OCI-M1 (cell line): ENCODE measurements around the gene TSGA10IP.

Source experiments
- DNase-seq: peaks from one replicate; lab custom pipeline; 2025; lab: John Stamatoyannopoulos, UW

The TSGA10IP gene

GRCh38 chr11:65945430-65945911, at the start of gene TSGA10IP:
TSGA10IP (plus strand) TSS chr11:65945480; CDS start chr11:65945676, 196 bp downstream.
- DNase-seq, result no peak

DNA sequence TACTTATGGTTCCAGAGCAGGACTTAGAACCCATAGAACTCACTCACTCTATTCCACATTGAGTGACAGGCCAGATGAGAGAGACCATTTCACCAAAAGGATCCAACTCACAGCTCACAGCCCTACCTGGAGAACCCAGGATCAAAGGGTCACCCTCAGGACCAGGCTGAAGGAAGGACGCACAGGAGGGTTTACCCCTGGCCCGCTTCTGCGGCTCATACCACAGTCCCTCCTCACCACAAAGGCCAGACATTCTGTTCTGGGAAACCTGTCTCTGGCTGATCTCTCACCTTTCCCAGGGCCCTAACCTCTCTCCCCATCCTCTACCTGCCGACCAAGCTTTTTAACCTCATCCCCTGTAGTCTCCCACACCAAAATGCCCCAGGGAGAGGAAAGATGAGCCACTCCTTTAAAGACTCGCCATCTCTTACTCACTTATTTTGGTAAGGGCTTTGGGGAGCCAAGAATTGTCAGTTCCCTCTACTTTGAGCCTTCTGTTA, 49.7 kb upstream of the TSGA10IP start:
- no peak for DNase-seq

- DNase-seq, result no peak
Observed at GRCh38 chr11:65896034-65896999, 49.0 kb upstream of the TSGA10IP start.

GRCh38 chr11:65897020-65897471, 48.2 kb upstream of the TSGA10IP start:
- no peak for DNase-seq

DNA sequence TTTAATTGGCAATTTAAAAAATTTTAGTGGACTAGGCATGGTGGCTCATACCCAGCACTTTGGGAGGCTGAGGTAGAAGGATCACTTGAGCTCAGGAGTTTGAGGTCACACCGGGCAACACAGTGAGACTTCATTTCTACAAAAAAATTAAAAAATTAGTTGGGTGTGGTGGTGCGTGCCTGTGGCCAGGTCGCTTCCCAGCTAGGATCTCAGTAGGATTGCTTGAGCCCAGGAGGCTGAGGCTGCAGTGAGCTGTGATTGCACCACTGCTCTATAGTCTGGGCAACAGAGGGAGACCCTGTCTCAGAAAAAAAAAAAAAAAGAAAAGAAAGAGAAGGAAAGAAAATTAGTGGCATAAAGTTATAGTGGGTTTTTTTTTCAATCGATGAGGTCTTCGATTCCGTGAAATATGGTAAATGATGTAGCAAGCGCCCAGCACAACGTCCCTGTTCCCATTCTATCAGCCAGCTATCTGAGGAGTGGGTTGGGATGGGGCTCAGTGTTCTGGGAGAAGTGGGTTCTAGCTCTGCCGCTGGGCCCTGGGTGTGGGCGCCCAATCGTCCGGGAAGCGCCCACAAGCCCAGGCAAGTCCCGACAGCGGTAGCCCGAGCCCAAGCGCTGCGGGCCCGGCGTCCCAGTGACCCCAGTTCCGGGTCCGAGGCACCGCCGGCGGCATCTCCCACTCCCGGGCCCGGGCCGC, 46.5 kb upstream of the TSGA10IP start:
- DNase-seq, result no peak

- DNase-seq, result peak; percentile 78
Observed at GRCh38 chr11:65899356-65900124, 45.7 kb upstream of the TSGA10IP start.

GRCh38 chr11:65900125-65900898, 45.0 kb upstream of the TSGA10IP start, which contains the start of gene FOSL1:
FOSL1 (minus strand) TSS chr11:65900388; CDS start chr11:65900339, 49 bp downstream.
- DNase-seq, result peak; percentile 94

DNA sequence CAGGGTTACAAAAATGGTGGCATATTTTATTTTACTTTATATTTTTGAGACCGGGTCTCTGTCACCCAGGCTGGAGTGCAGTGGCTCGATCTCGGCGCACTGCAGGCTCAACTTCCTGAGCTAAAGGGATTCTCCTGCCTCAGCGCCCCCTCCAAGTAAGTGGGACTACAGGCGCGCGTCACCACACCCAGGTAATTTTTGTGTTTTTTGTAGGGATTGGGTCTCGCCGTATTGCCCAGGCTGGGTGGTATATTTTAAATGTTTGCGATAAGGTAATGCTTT, 44.4 kb upstream of the TSGA10IP start:
- DNase-seq, result no peak

GRCh38 chr11:65903068-65903481, 42.2 kb upstream of the TSGA10IP start:
- DNase-seq, result no peak

- no peak for DNase-seq
Observed at GRCh38 chr11:65903715-65904114, 41.6 kb upstream of the TSGA10IP start.

DNA sequence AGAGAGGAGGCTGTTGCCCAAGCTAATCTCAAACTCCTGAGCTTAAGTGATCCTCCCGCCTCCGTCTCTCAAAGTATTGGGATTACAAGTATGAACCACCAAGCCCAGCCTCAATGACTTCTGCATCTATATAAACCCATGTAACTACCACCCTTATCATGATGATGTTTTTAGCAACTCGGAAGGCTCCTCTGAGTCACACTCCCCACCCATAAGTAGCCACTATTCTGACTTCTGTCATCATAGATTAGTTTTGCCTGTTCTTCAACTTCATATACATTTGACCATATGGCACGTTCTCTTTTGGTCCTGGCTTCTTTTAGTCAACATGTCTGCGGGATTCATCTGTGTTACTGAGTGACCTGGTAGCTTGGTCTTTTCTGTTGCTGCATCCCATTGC, 38.7 kb upstream of the TSGA10IP start:
- peak; percentile 70 for DNase-seq

DNA sequence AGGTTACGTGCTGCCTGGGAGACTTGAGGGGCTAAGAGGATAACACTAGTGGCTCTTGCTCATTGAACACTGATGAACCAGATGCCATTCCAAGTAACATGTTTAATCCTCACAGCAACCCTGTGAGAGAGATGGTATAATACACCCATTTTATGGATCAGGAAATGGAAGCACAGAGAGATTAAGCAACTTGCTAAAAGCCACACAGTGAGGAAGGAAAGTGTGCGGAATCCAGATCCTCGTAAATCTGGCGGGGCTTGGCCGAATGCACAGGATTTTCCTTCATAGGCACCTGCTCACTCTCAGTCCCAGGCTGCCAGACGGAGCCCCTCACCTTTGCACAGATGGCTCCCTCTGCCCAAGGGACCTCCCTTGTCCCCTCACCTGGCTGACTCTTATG, 37.4 kb upstream of the TSGA10IP start:
- no peak for DNase-seq

DNA sequence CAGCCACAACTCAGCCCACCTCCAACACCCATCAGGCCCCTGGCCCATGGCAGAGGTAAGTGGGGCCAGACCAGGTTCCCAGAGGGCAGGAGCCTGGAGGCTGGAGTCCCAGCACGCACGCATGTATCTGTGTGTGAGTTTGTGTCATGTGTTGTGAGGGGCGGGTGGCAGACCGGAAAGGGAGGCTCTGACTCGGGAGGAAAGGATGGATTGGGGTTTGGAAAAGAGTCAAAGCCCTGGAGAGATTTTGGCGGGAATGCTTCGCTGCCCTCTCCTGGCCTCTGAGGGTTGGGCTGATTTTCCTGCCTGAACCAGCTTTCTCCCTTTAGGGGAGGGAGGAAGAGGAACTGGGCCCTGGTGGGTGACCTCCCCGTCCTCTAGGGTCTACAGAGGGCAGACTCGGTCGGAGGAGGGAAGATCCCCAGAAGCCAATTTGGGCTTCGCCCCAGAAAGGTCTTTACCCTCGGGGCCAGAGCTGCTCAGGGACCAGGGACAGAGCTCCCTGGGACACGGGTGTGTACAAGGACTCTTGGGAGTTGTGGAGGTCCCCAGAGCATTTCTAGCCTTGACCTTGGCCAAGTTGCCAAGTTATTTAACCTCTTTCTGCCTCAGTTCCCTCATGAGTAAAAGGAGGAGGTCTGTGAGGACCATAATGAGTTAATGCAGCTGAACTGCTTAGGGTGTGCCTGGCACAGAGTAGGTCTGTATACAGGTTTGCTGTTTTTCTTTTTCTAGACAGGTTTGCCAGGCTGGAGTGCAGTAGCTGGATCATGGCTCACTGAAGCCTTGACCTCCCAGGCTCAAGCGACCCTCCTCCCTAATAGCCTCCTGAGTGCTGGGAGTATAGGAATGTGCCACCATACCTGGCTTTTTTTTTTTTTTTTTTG, 33.4 kb upstream of the TSGA10IP start:
- DNase-seq, result peak; percentile 67

DNA sequence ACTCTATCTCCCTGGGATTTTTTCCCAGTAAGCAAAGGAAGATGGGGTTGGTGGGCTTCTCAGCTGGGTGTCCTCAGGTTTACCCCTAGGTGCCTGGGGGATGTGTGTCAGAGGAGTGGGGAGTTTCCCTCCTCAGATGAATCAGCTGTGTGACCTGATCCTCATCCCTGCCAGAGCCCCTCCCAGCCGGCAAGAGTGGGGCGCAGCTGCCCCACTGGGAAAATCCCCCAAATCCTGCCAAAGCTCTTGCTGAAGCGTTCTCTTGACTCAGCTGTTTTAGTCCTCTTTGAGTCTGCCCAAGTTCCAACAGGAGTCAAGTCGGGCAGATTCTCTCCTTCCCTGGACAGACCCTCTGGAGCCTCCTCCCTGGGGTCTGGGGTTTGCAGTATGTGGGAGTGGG, 32.4 kb upstream of the TSGA10IP start:
- no peak for DNase-seq

DNA sequence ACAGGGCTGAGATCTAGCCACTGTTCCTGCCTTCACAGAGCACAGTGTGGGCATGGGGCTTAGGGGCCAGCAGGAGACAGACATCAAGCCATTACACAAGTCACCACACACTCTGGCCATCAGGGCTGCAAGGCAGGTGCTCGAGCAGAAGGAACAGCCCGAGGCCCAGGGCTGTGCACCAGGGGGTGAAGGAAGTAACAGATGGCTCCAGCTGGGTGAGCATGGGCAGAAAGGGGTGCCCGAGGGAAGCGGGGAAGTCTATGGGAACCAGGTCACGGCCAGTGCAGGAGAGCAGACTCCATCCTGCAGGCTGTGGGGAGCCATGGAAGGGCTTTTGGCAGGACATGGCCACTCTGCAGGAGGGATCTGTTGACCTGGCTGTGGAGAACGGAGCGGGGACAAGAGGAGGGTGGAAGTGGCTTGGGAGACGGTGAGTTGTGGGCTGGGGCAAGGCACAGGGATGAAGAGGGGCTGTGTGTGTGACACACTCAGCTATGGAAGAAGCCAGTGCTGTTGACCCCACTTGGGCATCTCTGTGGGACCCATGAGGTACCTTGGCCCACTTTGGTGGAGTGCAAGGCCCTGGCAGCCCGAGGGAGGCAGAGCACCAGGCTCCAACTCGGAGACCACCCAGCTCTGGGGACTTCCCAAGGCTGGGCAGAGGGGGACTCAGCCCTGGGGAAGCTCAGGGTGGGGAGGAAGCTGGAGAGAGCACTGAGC, 30.0 kb upstream of the TSGA10IP start:
- no peak for DNase-seq

GRCh38 chr11:65915821-65916251, 29.4 kb upstream of the TSGA10IP start:
- no peak for DNase-seq

DNA sequence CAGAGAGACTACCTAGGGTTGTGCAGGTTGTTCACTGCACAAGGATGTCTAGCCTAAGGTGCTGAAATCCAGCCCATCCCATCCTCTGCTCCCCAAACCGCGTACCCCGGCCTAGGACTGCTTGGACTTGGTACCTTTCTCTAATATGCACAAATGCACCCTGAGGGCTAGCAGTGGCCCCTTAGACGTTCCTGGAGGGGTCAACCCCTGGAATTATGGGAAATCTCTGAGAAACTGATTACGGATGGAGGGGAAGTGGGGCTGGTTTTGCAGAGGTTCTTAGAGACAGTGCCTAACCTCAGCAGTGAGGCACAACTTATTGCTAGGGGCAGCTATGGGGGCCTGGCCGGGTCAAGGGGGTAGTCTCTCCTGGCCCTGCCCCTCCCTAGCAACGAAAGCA, 28.9 kb upstream of the TSGA10IP start:
- no peak for DNase-seq

DNA sequence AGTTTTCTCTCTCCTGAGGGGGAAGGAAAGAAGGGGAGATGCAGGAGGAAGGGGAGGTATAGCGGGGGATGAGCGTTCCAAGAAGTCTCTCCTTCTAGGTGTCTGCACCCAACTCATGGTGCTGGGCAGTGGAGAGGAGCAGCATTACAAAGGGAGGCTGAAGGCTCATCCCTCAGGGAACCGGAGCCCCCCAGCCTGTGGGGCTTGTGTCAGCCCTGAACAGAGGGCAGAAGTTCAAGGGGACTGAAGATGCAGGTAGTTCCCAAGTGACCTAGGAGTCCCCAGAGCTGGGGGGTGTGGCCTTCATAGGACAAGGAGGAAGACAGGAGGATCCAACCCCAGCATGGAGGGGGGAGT, 28.2 kb upstream of the TSGA10IP start:
- DNase-seq, result no peak

- no peak for DNase-seq
Observed at GRCh38 chr11:65917434-65918210, 27.7 kb upstream of the TSGA10IP start.
